ENCODE results near the gene RNF130.

RNF130 gene

DNA sequence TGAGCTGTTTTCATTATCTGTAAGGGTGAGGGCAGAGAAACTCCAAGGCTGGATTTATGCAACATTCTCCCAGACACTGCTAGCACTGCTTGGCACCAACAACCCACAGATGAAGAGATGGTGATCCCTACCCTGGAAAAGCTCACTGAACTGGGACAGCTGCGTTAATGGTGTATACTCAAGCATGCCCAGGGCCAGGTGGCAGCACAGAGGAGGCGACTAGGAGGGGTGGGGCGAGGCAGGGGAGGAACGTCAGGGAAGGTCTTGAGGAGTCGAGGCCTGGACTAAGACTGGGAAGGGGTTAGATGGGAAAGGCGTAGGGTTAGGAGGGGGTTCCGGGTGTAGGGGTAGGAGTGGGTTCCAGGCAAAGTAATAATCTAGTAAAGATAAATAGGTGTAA is 90.8 kb downstream of the RNF130 start:
- H3K36me3 ChIP-seq (ENCODE audit: control insufficient read depth in 2 of 2, insufficient read depth in 1 of 2, low read length in 2 of 2): peaks cover 10 to 38% of the 10 kb centered on the region in 2 experiments; a peak in 2 of 3 replicates
- no peaks in the 10 kb centered on the region for H3K9me3 ChIP-seq (ENCODE audit: control insufficient read depth, insufficient read depth, low read depth, low read length)
- no peaks in the 10 kb centered on the region for H3K4me1 ChIP-seq (ENCODE audit: control insufficient read depth, insufficient read depth, low read length)
- no peak overlapping the region for H3K4me3 ChIP-seq (ENCODE audit: low read depth, low read length)
- H3K27ac ChIP-seq (ENCODE audit: extremely low read depth, low read depth, low read length): no peak overlapping the region
- TF ChIP-seq, protein P1, sequence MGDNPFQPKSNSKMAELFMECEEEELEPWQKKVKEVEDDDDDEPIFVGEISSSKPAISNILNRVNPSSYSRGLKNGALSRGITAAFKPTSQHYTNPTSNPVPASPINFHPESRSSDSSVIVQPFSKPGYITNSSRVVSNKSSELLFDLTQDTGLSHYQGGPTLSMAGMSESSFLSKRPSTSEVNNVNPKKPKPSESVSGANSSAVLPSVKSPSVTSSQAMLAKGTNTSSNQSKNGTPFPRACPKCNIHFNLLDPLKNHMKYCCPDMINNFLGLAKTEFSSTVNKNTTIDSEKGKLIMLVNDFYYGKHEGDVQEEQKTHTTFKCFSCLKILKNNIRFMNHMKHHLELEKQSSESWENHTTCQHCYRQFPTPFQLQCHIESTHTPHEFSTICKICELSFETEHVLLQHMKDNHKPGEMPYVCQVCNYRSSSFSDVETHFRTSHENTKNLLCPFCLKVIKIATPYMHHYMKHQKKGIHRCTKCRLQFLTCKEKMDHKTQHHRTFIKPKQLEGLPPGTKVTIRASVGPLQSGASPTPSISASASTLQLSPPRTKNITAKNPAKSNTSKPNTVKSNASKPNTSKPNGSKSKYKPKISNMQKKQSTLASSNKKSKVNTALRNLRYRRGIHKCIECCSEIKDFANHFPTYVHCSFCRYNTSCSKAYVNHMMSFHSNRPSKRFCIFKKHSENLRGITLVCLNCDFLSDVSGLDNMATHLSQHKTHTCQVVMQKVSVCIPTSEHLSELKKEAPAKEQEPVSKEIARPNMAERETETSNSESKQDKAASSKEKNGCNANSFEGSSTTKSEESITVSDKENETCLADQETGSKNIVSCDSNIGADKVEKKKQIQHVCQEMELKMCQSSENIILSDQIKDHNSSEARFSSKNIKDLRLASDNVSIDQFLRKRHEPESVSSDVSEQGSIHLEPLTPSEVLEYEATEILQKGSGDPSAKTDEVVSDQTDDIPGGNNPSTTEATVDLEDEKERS (tag by site-specific recombination; IDR thresholded peaks at IDR 0.05): no peak
- TF ChIP-seq, protein P2, sequence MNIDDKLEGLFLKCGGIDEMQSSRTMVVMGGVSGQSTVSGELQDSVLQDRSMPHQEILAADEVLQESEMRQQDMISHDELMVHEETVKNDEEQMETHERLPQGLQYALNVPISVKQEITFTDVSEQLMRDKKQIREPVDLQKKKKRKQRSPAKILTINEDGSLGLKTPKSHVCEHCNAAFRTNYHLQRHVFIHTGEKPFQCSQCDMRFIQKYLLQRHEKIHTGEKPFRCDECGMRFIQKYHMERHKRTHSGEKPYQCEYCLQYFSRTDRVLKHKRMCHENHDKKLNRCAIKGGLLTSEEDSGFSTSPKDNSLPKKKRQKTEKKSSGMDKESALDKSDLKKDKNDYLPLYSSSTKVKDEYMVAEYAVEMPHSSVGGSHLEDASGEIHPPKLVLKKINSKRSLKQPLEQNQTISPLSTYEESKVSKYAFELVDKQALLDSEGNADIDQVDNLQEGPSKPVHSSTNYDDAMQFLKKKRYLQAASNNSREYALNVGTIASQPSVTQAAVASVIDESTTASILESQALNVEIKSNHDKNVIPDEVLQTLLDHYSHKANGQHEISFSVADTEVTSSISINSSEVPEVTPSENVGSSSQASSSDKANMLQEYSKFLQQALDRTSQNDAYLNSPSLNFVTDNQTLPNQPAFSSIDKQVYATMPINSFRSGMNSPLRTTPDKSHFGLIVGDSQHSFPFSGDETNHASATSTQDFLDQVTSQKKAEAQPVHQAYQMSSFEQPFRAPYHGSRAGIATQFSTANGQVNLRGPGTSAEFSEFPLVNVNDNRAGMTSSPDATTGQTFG (tag by site-specific recombination; IDR thresholded peaks at IDR 0.05; ENCODE audit: borderline replicate concordance): no peak
- TF ChIP-seq ZNF311 (tag by site-specific recombination; IDR thresholded peaks at IDR 0.05; ENCODE audit: borderline replicate concordance): no peak
- TF ChIP-seq, protein P3, sequence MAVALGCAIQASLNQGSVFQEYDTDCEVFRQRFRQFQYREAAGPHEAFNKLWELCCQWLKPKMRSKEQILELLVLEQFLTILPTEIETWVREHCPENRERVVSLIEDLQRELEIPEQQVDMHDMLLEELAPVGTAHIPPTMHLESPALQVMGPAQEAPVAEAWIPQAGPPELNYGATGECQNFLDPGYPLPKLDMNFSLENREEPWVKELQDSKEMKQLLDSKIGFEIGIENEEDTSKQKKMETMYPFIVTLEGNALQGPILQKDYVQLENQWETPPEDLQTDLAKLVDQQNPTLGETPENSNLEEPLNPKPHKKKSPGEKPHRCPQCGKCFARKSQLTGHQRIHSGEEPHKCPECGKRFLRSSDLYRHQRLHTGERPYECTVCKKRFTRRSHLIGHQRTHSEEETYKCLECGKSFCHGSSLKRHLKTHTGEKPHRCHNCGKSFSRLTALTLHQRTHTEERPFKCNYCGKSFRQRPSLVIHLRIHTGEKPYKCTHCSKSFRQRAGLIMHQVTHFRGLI (tag by site-specific recombination; IDR thresholded peaks at IDR 0.05): no peak
- no peak for TF ChIP-seq OSR2 (tag by site-specific recombination; IDR thresholded peaks at IDR 0.05)
- TF ChIP-seq ZNF701 (tag by site-specific recombination; IDR thresholded peaks at IDR 0.05): no peak
- no peak for TF ChIP-seq ZNF510 (tag by site-specific recombination; IDR thresholded peaks at IDR 0.05; ENCODE audit: insufficient replicate concordance)
- TF ChIP-seq, protein P4, sequence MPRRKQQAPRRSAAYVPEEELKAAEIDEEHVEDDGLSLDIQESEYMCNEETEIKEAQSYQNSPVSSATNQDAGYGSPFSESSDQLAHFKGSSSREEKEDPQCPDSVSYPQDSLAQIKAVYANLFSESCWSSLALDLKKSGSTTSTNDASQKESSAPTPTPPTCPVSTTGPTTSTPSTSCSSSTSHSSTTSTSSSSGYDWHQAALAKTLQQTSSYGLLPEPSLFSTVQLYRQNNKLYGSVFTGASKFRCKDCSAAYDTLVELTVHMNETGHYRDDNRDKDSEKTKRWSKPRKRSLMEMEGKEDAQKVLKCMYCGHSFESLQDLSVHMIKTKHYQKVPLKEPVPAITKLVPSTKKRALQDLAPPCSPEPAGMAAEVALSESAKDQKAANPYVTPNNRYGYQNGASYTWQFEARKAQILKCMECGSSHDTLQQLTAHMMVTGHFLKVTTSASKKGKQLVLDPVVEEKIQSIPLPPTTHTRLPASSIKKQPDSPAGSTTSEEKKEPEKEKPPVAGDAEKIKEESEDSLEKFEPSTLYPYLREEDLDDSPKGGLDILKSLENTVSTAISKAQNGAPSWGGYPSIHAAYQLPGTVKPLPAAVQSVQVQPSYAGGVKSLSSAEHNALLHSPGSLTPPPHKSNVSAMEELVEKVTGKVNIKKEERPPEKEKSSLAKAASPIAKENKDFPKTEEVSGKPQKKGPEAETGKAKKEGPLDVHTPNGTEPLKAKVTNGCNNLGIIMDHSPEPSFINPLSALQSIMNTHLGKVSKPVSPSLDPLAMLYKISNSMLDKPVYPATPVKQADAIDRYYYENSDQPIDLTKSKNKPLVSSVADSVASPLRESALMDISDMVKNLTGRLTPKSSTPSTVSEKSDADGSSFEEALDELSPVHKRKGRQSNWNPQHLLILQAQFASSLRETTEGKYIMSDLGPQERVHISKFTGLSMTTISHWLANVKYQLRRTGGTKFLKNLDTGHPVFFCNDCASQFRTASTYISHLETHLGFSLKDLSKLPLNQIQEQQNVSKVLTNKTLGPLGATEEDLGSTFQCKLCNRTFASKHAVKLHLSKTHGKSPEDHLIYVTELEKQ (tag by site-specific recombination; IDR thresholded peaks at IDR 0.05; ENCODE audit: borderline replicate concordance): no peak
- TF ChIP-seq ZNF610 (tag by site-specific recombination; IDR thresholded peaks at IDR 0.05; ENCODE audit: borderline replicate concordance): no peak
- TF ChIP-seq MZF1 (tag by site-specific recombination; IDR thresholded peaks at IDR 0.05; ENCODE audit: borderline replicate concordance): no peak
- TF ChIP-seq, protein P5, sequence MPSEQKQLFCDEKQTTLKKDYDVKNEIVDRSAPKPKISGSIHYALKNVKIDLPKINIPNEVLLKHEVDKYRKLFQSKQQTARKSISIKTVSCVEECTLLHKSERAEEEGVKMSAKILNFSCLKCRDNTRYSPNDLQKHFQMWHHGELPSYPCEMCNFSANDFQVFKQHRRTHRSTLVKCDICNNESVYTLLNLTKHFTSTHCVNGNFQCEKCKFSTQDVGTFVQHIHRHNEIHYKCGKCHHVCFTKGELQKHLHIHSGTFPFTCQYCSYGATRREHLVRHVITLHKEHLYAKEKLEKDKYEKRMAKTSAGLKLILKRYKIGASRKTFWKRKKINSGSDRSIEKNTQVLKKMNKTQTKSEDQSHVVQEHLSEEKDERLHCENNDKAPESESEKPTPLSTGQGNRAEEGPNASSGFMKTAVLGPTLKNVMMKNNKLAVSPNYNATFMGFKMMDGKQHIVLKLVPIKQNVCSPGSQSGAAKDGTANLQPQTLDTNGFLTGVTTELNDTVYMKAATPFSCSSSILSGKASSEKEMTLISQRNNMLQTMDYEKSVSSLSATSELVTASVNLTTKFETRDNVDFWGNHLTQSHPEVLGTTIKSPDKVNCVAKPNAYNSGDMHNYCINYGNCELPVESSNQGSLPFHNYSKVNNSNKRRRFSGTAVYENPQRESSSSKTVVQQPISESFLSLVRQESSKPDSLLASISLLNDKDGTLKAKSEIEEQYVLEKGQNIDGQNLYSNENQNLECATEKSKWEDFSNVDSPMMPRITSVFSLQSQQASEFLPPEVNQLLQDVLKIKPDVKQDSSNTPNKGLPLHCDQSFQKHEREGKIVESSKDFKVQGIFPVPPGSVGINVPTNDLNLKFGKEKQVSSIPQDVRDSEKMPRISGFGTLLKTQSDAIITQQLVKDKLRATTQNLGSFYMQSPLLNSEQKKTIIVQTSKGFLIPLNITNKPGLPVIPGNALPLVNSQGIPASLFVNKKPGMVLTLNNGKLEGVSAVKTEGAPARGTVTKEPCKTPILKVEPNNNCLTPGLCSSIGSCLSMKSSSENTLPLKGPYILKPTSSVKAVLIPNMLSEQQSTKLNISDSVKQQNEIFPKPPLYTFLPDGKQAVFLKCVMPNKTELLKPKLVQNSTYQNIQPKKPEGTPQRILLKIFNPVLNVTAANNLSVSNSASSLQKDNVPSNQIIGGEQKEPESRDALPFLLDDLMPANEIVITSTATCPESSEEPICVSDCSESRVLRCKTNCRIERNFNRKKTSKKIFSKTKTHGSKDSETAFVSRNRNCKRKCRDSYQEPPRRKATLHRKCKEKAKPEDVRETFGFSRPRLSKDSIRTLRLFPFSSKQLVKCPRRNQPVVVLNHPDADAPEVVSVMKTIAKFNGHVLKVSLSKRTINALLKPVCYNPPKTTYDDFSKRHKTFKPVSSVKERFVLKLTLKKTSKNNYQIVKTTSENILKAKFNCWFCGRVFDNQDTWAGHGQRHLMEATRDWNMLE (tag by site-specific recombination; conservative IDR thresholded peaks at IDR 0.05; ENCODE audit: low read depth): no peak
- TF ChIP-seq, protein P6, sequence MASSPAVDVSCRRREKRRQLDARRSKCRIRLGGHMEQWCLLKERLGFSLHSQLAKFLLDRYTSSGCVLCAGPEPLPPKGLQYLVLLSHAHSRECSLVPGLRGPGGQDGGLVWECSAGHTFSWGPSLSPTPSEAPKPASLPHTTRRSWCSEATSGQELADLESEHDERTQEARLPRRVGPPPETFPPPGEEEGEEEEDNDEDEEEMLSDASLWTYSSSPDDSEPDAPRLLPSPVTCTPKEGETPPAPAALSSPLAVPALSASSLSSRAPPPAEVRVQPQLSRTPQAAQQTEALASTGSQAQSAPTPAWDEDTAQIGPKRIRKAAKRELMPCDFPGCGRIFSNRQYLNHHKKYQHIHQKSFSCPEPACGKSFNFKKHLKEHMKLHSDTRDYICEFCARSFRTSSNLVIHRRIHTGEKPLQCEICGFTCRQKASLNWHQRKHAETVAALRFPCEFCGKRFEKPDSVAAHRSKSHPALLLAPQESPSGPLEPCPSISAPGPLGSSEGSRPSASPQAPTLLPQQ (tag by site-specific recombination; IDR thresholded peaks at IDR 0.05): no peak
- CTCF ChIA-PET: no interaction called here
- POLR2A ChIA-PET: no interaction called here

Measured in HEK293 (cell line).